Mucosa of rectum (tissue), 2 donors: Measurements from ENCODE around the gene FILIP1L.

ENCODE experiments used
- H3K27ac ChIP-seq, 2 donors: one replicate each; pipeline ENCODE4 v1.7.0; 2013; ENCODE audit warnings: inconsistent platforms in 2 of 2, low read depth in 2 of 2, low read length in 2 of 2
- H3K27me3 ChIP-seq, 2 donors: one replicate each; pipeline ENCODE4 v1.7.0; 2013; ENCODE audit warnings: low read length in 2 of 2; ENCODE audit not compliant: control insufficient read depth in 2 of 2, insufficient read depth in 2 of 2
- H3K36me3 ChIP-seq, 2 donors: one replicate each; pipeline ENCODE4 v1.7.0; 2013; ENCODE audit warnings: low read length in 2 of 2; ENCODE audit not compliant: control insufficient read depth in 2 of 2, insufficient read depth in 2 of 2
- H3K4me1 ChIP-seq, 2 donors: one replicate each; pipeline ENCODE4 v1.7.0; 2013; ENCODE audit warnings: low read length in 2 of 2, mild to moderate bottlenecking in 1 of 2; ENCODE audit not compliant: control insufficient read depth in 2 of 2, insufficient read depth in 2 of 2
- H3K4me3 ChIP-seq, 2 donors: one replicate each; pipeline ENCODE4 v1.7.0; 2013; ENCODE audit warnings: low read length in 2 of 2
- H3K9ac ChIP-seq, 2 donors: one replicate each; pipeline ENCODE4 v1.7.0; 2013; ENCODE audit warnings: low read length in 2 of 2, low read depth in 1 of 2, mild to moderate bottlenecking in 1 of 2
- H3K9me3 ChIP-seq, 2 donors: one replicate each; pipeline ENCODE4 v1.7.0; 2013; ENCODE audit warnings: low read length in 2 of 2; ENCODE audit not compliant: control insufficient read depth in 2 of 2
- donor health status: healthy.
- donor health status: Normal muscosa, but diverticular disease.

The FILIP1L gene

GRCh38 chr3:100110162-100110561 is 4.1 kb downstream of the FILIP1L start:
- H3K27ac ChIP-seq, result no peak overlapping the region
- no peaks in the 10 kb centered on the region for H3K27me3 ChIP-seq
- peaks cover 0 to 5% of the 10 kb centered on the region in 2 donors for H3K4me1 ChIP-seq
- H3K4me3 ChIP-seq, result no peak overlapping the region
- H3K9ac ChIP-seq, result no peak overlapping the region
- H3K9me3 ChIP-seq, result no peaks in the 10 kb centered on the region
- H3K36me3 ChIP-seq, result no peaks in the 10 kb centered on the region

- Histone ChIP-seq H3K27ac (no peak overlapping the region), H3K36me3 (no peaks in the 10 kb centered on the region), H3K4me3 (no peak overlapping the region), H3K9ac (no peak overlapping the region), H3K9me3 (no peaks in the 10 kb centered on the region), H3K4me1 (peaks cover 0 to 5% of the 10 kb centered on the region in 2 donors), H3K27me3 (no peaks in the 10 kb centered on the region)
Measured at GRCh38 chr3:100108464-100109079, 5.7 kb downstream of the FILIP1L start.

GRCh38 chr3:100107221-100107814 is 7.0 kb downstream of the FILIP1L start:
- H3K4me3 ChIP-seq, result no peak overlapping the region
- H3K36me3 ChIP-seq, result no peaks in the 10 kb centered on the region

GRCh38 chr3:100106531-100107141 is 7.7 kb downstream of the FILIP1L start:
- Histone ChIP-seq H3K9ac (no peak overlapping the region), H3K36me3 (no peaks in the 10 kb centered on the region), H3K27me3 (no peaks in the 10 kb centered on the region), H3K9me3 (no peaks in the 10 kb centered on the region), H3K4me1 (peaks cover 0 to 5% of the 10 kb centered on the region in 2 donors), H3K4me3 (no peak overlapping the region), H3K27ac (no peak overlapping the region)

More at GRCh38 chr3:100107221-100107814, 7.0 kb downstream of the FILIP1L start:
- Histone ChIP-seq H3K4me1 (peaks cover 0 to 5% of the 10 kb centered on the region in 2 donors), H3K27ac (no peak overlapping the region), H3K27me3 (no peaks in the 10 kb centered on the region), H3K9me3 (no peaks in the 10 kb centered on the region), H3K9ac (no peak overlapping the region)

GRCh38 chr3:100106094-100106493 is 8.2 kb downstream of the FILIP1L start:
- Histone ChIP-seq H3K27me3 (no peaks in the 10 kb centered on the region), H3K9ac (no peak overlapping the region), H3K4me3 (no peak overlapping the region), H3K4me1 (peaks cover 0 to 5% of the 10 kb centered on the region in 2 donors), H3K27ac (no peak overlapping the region), H3K36me3 (no peaks in the 10 kb centered on the region), H3K9me3 (no peaks in the 10 kb centered on the region)

GRCh38 chr3:100105501-100105900 is 8.8 kb downstream of the FILIP1L start:
- H3K4me3 ChIP-seq, result no peak overlapping the region
- H3K9me3 ChIP-seq, result no peaks in the 10 kb centered on the region
- peaks cover 0 to 5% of the 10 kb centered on the region in 2 donors for H3K4me1 ChIP-seq
- no peaks in the 10 kb centered on the region for H3K27me3 ChIP-seq
- H3K9ac ChIP-seq, result no peak overlapping the region
- no peaks in the 10 kb centered on the region for H3K36me3 ChIP-seq
- H3K27ac ChIP-seq, result no peak overlapping the region

GRCh38 chr3:100104817-100105413 is 9.4 kb downstream of the FILIP1L start:
- Histone ChIP-seq H3K27ac (peak overlapping the region in 1 of 2 donors; percentile 12), H3K4me1 (peaks cover 0 to 5% of the 10 kb centered on the region in 2 donors), H3K36me3 (no peaks in the 10 kb centered on the region)

GRCh38 chr3:100104442-100104798 is 9.9 kb downstream of the FILIP1L start:
- H3K4me3 ChIP-seq, result no peak overlapping the region
- H3K27ac ChIP-seq, result peak overlapping the region in 1 of 2 donors; percentile 16
- peaks cover 0 to 5% of the 10 kb centered on the region in 2 donors for H3K4me1 ChIP-seq

More at GRCh38 chr3:100104817-100105413, 9.4 kb downstream of the FILIP1L start:
- H3K4me3 ChIP-seq, result no peak overlapping the region
- H3K9ac ChIP-seq, result no peak overlapping the region
- no peaks in the 10 kb centered on the region for H3K27me3 ChIP-seq
- no peaks in the 10 kb centered on the region for H3K9me3 ChIP-seq

GRCh38 chr3:100103558-100104441 is 10.5 kb downstream of the FILIP1L start:
- Histone ChIP-seq H3K9ac (no peak overlapping the region), H3K4me3 (no peak overlapping the region), H3K27ac (peak overlapping the region in 1 of 2 donors; percentile 16), H3K36me3 (no peaks in the 10 kb centered on the region), H3K9me3 (no peaks in the 10 kb centered on the region), H3K4me1 (peaks cover 0 to 5% of the 10 kb centered on the region in 2 donors), H3K27me3 (no peaks in the 10 kb centered on the region)

More at GRCh38 chr3:100104442-100104798, 9.9 kb downstream of the FILIP1L start:
- Histone ChIP-seq H3K9ac (no peak overlapping the region), H3K36me3 (no peaks in the 10 kb centered on the region), H3K9me3 (no peaks in the 10 kb centered on the region), H3K27me3 (no peaks in the 10 kb centered on the region)
